ENCODE measurements around the gene ZDHHC20. TPM values are rescaled to one million over a fixed set of nuclear protein-coding genes. Genes with fewer than 3 reads are reported as not detected.

Gene ZDHHC20
- total RNA-seq, 2 donors from 2014 or later, result 70.3 to 80.7 TPM

DNA sequence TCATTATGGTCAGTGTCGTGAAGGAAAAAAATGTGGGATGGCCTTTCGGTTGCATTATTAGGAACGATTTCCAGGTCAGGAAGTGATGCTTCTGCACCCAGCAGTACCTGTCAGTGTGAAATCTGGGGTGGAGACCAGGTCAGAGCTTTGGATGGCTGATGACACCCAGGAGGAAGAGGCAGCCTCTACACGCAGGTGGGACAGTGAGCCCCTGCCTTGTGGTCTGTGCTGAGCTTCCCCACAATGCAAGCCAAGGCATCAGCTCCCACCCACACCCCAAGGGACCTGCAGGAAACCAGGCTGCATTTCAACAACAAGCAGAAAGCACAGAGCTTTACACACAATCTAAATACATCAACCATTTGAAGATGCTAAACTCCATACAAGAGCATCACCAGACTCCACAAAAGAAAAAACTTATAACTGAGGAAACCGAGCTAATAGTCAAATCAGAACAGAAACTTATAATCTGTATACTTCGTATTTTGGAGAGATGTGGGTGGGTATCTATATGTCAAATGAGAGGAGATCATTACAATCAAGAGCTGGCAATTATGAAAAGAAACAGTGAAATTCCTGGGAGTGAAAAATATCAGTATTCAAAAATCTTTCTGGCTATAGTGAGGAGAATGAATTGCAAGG is 130.1 kb downstream of the ZDHHC20 start:
- Histone ChIP-seq H3K9me3 (no peaks in the 10 kb centered on the region), H3K27ac (no peak overlapping the region), H3K27me3 (replicated peaks; ENCODE audit: insufficient read depth) (no peaks in the 10 kb centered on the region), H3K4me3 (no peak overlapping the region), H3K4me1 (ENCODE audit: control insufficient read depth in 1 of 2, low read depth in 2 of 2) (no peaks in the 10 kb centered on the region), H3K36me3 (no peaks in the 10 kb centered on the region)
- no peak for ATAC-seq (ENCODE audit: insufficient number of reproducible peaks, low FRiP score, low read depth)
- no peak for DNase-seq (ENCODE audit: low spot score)
- TF ChIP-seq, protein P1, sequence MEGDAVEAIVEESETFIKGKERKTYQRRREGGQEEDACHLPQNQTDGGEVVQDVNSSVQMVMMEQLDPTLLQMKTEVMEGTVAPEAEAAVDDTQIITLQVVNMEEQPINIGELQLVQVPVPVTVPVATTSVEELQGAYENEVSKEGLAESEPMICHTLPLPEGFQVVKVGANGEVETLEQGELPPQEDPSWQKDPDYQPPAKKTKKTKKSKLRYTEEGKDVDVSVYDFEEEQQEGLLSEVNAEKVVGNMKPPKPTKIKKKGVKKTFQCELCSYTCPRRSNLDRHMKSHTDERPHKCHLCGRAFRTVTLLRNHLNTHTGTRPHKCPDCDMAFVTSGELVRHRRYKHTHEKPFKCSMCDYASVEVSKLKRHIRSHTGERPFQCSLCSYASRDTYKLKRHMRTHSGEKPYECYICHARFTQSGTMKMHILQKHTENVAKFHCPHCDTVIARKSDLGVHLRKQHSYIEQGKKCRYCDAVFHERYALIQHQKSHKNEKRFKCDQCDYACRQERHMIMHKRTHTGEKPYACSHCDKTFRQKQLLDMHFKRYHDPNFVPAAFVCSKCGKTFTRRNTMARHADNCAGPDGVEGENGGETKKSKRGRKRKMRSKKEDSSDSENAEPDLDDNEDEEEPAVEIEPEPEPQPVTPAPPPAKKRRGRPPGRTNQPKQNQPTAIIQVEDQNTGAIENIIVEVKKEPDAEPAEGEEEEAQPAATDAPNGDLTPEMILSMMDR (IDR thresholded peaks at IDR 0.05), result no peak

DNA sequence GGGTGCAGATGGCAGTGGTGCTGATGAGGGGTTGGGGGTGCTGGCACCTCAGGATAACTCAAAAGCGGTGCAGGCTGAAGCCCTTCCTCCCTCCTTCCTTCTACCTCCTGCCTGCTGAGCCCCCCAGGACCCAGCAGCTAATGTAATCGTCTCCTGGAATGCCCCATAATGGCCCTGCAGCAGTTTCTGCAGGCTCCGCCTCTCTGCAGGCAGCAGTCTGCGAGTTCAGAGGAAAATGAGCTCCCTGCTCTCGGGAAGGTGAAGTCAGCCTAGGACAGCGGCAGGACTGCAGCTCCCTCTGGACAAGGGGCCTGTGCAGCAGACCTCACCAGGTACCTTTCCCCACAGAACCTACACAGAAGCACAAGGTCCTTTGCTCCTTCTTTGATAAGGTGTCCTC is 130.9 kb downstream of the ZDHHC20 start:
- ATAC-seq (ENCODE audit: insufficient number of reproducible peaks, low FRiP score, low read depth), result no peak
- Histone ChIP-seq H3K27me3 (replicated peaks; ENCODE audit: insufficient read depth) (no peaks in the 10 kb centered on the region), H3K4me1 (ENCODE audit: control insufficient read depth in 1 of 2, low read depth in 2 of 2) (no peaks in the 10 kb centered on the region), H3K9me3 (no peaks in the 10 kb centered on the region), H3K27ac (no peak overlapping the region), H3K4me3 (no peak overlapping the region), H3K36me3 (no peaks in the 10 kb centered on the region)
- TF ChIP-seq, protein P1 (IDR thresholded peaks at IDR 0.05), result no peak
- DNase-seq (ENCODE audit: low spot score), result no peak

DNA sequence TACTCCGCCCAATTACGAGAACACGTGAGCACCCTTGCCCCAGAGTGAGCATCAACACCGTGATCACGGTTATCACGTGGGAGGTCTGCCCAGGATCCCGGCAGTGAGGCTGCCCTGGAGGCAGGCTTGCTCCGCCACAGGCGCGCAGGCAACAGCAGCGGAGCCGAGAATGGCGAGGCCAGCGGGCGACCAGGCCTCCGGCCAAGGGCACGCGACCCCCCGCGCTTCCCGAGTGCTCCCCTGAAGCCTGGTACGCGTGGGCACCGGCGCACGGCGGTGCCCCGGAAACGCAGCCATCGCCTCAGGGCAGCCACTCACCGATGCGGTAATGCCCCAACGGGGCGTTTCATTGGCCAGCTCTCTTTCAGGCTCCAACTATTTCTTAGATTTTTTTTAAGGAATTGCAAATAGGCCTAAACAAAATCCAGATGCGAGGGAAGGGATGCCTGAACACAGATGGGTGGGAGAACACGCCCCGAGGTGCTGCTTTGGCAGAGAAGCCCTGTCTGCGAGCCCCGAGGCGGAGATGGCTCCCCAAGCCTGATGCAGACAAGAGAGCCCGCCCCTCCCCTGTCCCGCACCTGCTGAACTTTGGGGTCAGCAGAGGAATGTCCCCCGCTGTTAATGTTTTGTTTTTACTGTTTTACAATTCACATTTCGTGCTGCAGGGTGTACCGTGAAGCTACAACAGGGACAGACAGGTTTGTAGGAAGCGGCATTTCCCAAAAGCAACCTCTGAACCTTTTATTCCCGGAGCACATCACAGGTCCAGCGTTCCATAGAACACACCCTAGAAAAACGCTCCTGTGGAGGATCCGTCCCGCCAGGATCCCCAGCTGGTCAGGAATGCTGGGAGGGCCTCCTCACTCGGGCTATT is 132.7 kb downstream of the ZDHHC20 start:
- DNase-seq (ENCODE audit: low spot score), result no peak
- TF ChIP-seq, protein P1 (IDR thresholded peaks at IDR 0.05), result no peak
- no peaks in the 10 kb centered on the region for H3K27me3 ChIP-seq (replicated peaks; ENCODE audit: insufficient read depth)
- peak overlapping the region; percentile 69 for H3K4me3 ChIP-seq
- H3K4me1 ChIP-seq (ENCODE audit: control insufficient read depth in 1 of 2, low read depth in 2 of 2), result no peaks in the 10 kb centered on the region
- ATAC-seq (ENCODE audit: insufficient number of reproducible peaks, low FRiP score, low read depth), result no peak
- no peaks in the 10 kb centered on the region for H3K9me3 ChIP-seq
- H3K27ac ChIP-seq, result no peak overlapping the region
- no peaks in the 10 kb centered on the region for H3K36me3 ChIP-seq

DNA sequence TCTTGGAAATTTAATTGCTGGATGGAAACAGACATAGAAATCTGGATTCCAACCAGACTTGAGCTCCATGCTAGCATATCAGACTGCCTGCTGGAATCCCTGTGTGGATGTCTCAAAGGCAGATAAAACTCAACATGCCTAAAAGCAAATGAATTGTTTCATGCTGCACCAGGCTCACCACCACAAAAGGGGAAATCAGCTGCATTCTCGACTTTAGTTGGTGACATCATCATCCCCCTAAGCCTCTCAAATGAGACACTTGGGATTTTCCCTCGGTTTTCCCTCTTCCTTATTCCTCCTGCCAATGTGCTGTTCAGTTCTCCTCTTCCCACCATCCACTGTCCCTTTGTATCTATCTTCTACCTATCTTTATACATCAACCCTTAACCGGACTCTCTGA is 134.3 kb downstream of the ZDHHC20 start:
- TF ChIP-seq, protein P1 (IDR thresholded peaks at IDR 0.05), result no peak
- Histone ChIP-seq H3K4me3 (no peak overlapping the region), H3K4me1 (ENCODE audit: control insufficient read depth in 1 of 2, low read depth in 2 of 2) (no peaks in the 10 kb centered on the region), H3K27ac (no peak overlapping the region), H3K36me3 (no peaks in the 10 kb centered on the region), H3K27me3 (replicated peaks; ENCODE audit: insufficient read depth) (no peaks in the 10 kb centered on the region), H3K9me3 (no peaks in the 10 kb centered on the region)
- DNase-seq (ENCODE audit: low spot score), result no peak
- ATAC-seq (ENCODE audit: insufficient number of reproducible peaks, low FRiP score, low read depth), result no peak

DNA sequence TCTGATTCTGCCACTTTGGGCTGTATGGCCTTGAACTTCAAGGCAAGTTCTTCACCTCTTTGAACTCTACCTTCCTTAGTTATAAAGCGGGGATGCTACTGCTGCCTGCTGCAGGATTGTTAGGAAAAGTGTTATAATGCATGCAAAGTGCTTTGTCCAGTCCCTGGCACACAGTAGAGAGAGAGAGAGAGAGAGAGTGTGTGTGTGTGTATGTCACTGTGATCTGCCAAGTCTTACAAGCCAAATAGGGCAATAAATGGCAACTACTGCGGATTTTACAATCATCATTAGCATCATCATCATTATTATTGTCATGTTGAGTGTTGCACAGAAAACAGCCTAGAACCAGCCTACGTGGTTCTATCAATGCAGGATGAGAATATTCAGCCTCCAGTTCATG is 136.1 kb downstream of the ZDHHC20 start:
- H3K4me3 ChIP-seq, result no peak overlapping the region
- H3K9me3 ChIP-seq, result no peaks in the 10 kb centered on the region
- no peaks in the 10 kb centered on the region for H3K36me3 ChIP-seq
- no peak for DNase-seq (ENCODE audit: low spot score)
- TF ChIP-seq, protein P1 (IDR thresholded peaks at IDR 0.05), result no peak
- no peak for ATAC-seq (ENCODE audit: insufficient number of reproducible peaks, low FRiP score, low read depth)
- H3K4me1 ChIP-seq (ENCODE audit: control insufficient read depth in 1 of 2, low read depth in 2 of 2), result peaks cover 0 to 4% of the 10 kb centered on the region in 2 donors
- H3K27me3 ChIP-seq (replicated peaks; ENCODE audit: insufficient read depth), result no peaks in the 10 kb centered on the region
- no peak overlapping the region for H3K27ac ChIP-seq
